Uterus (tissue), 2 donors: Measurements from ENCODE around the gene TECTB.

Source experiments
- CTCF ChIP-seq, 4 experiments: fragments of 200-600 bp in 2 of 4; fragments of 450-650 bp in 2 of 4; sonication (generic) in 2 of 4; IDR thresholded peaks; one replicate each; pipeline ENCODE4 v1.5.1; 2016 to 2019; ENCODE audit warnings: antibody characterized with exemption in 4 of 4, mild to moderate bottlenecking in 2 of 4, moderate library complexity in 1 of 4
- POLR2A ChIP-seq, 2 donors: fragments of 450-650 bp; IDR thresholded peaks; one replicate each; pipeline ENCODE4 v1.6.1; 2016; ENCODE audit warnings: antibody characterized with exemption in 2 of 2, mild to moderate bottlenecking in 1 of 2, moderate library complexity in 1 of 2

- TF ChIP-seq CTCF (IDR thresholded peaks at IDR 0.05) (no peak), POLR2A (IDR thresholded peaks at IDR 0.05) (no peak)
These were observed 4.6 kb downstream of the TECTB start for GRCh38 chr10:112287844-112288243.
